Liver (tissue), 3 donors: Measurements from ENCODE around the gene GSTM3.

ENCODE experiments used
- ATF3 ChIP-seq: IDR thresholded peaks from 2 replicates; pipeline ENCODE4 v1.6.1; 2016; ENCODE audit warnings: antibody characterized with exemption
- EGR1 ChIP-seq, 2 donors: IDR thresholded peaks; 2 replicates each; pipeline ENCODE4 v1.6.1; 2016 to 2018; ENCODE audit warnings: antibody characterized with exemption in 2 of 2, low read depth in 2 of 2
- GABPA ChIP-seq, 2 donors: IDR thresholded peaks in 1 of 2; conservative IDR thresholded peaks in 1 of 2; 2 replicates each; pipeline ENCODE4 v1.6.1; 2016; ENCODE audit warnings: antibody characterized with exemption in 2 of 2, mild to moderate bottlenecking in 1 of 2, moderate library complexity in 1 of 2
- JUND ChIP-seq, 2 donors: IDR thresholded peaks; 2 replicates each; pipeline ENCODE4 v1.6.1; 2016; ENCODE audit warnings: antibody characterized with exemption in 2 of 2
- REST ChIP-seq: IDR thresholded peaks from 2 replicates; pipeline ENCODE4 v1.6.1; 2016; ENCODE audit warnings: antibody characterized with exemption, mild to moderate bottlenecking
- SP1 ChIP-seq: IDR thresholded peaks from 2 replicates; pipeline ENCODE4 v1.6.1; 2018; ENCODE audit warnings: antibody characterized with exemption, mild to moderate bottlenecking
- YY1 ChIP-seq: IDR thresholded peaks from 2 replicates; pipeline ENCODE4 v1.6.1; 2016; ENCODE audit warnings: antibody characterized with exemption, mild to moderate bottlenecking
- TF ChIP-seq, protein P1 (sequence below): fragments of 150-350 bp; IDR thresholded peaks from 2 replicates; pipeline ENCODE4 v1.5.1; 2017; ENCODE audit warnings: improper control_type of control experiment, low read depth, low read length; ENCODE audit not compliant: missing input control
- donor health status: healthy.
- donor health status: healthy.

- TF ChIP-seq SP1 (no peak), GABPA (IDR thresholded peaks at IDR 0.05 in 1 of 2, conservative IDR thresholded peaks at IDR 0.05 in 1 of 2) (no peak), ATF3 (no peak), YY1 (no peak), REST (no peak), JUND (IDR thresholded peaks at IDR 0.05) (no peak), EGR1 (IDR thresholded peaks at IDR 0.05; ENCODE audit: low read depth in 2 of 2) (no peak)
- TF ChIP-seq, protein P1, sequence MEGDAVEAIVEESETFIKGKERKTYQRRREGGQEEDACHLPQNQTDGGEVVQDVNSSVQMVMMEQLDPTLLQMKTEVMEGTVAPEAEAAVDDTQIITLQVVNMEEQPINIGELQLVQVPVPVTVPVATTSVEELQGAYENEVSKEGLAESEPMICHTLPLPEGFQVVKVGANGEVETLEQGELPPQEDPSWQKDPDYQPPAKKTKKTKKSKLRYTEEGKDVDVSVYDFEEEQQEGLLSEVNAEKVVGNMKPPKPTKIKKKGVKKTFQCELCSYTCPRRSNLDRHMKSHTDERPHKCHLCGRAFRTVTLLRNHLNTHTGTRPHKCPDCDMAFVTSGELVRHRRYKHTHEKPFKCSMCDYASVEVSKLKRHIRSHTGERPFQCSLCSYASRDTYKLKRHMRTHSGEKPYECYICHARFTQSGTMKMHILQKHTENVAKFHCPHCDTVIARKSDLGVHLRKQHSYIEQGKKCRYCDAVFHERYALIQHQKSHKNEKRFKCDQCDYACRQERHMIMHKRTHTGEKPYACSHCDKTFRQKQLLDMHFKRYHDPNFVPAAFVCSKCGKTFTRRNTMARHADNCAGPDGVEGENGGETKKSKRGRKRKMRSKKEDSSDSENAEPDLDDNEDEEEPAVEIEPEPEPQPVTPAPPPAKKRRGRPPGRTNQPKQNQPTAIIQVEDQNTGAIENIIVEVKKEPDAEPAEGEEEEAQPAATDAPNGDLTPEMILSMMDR, result no peak
These were observed 24.2 kb downstream of the GSTM3 start for GRCh38 chr1:109716570-109717090.
